ENCODE data around the gene UNC119B.

DNA sequence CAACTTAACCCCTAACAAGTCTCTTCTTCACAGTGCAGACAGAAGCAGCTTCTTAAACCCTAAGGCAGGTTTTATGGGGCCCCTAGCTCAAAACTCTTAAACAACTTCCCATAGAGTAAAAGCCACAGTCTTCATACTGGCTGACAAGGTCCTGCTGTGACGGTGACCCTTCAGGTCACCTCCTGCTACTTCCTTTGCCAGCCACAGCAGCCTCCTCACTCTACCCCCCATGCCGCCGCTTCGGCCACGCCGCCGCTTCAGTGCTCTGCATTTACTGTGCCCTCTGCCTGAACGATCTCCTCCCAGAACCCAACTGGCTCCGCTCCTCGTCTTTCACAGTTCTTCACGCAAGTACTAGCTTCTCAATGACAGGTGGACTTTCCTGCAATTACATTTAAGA is 60.8 kb downstream of the UNC119B start:
- TF ChIP-seq POLR2AphosphoS5 (IDR thresholded peaks at IDR 0.05), result no peak
- TF ChIP-seq, protein P1, sequence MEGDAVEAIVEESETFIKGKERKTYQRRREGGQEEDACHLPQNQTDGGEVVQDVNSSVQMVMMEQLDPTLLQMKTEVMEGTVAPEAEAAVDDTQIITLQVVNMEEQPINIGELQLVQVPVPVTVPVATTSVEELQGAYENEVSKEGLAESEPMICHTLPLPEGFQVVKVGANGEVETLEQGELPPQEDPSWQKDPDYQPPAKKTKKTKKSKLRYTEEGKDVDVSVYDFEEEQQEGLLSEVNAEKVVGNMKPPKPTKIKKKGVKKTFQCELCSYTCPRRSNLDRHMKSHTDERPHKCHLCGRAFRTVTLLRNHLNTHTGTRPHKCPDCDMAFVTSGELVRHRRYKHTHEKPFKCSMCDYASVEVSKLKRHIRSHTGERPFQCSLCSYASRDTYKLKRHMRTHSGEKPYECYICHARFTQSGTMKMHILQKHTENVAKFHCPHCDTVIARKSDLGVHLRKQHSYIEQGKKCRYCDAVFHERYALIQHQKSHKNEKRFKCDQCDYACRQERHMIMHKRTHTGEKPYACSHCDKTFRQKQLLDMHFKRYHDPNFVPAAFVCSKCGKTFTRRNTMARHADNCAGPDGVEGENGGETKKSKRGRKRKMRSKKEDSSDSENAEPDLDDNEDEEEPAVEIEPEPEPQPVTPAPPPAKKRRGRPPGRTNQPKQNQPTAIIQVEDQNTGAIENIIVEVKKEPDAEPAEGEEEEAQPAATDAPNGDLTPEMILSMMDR (IDR thresholded peaks at IDR 0.05), result no peak
- no peak for TF ChIP-seq POLR2A (IDR thresholded peaks at IDR 0.05)
- TF ChIP-seq EP300 (IDR thresholded peaks at IDR 0.05; ENCODE audit: low read depth), result no peak
